ENCODE results near the gene PDE2A.
"Not testable (repeated sequence)": the region's sequence is repeated elsewhere in the genome, so short reads cannot be mapped to it uniquely, and the experiment has no call there.

PDE2A gene

GRCh38 chr11:72573855-72574445 is 100.3 kb downstream of the PDE2A start:
- DNase-seq = no peak

DNA sequence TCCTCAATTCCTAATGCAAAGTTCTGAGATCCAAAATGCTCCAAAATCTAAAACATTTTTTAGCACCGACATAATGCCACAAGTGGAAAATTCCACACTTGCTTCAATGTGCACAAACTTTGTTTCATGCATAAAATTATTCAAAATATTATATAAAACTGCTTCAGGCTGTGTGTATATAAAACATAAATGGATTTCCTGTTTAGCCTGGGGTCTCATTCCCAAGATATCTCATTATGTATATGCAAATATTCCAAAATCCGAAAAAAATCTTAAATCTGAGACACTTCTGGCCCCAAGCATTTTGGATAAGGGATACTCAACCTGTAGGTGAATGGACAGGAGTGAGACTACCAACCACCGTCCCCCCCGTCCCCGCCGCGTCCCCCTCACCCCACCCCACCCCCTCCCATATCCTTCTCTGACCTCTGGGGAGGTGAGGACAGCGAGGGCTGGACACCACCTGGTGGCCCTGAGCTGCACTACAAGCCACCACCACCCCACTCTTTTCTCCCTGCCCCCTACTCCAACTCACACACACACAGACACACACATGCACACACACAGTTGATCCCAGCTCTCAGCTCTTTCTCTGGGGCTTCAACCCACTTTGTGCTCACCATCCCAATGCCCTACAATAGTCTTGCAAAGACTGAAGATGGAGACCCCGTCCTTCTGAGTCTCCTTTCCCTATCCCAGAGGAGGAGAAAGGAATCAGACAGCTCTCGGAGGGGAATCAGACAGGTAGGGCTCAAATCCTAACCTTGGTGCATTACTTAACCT is 101.0 kb downstream of the PDE2A start:
- DNase-seq = no peak

- DNase-seq = not testable (repeated sequence)
These were observed 101.7 kb downstream of the PDE2A start for GRCh38 chr11:72572540-72572939.

- no peak for DNase-seq
These were observed 103.1 kb downstream of the PDE2A start for GRCh38 chr11:72570893-72571661.

GRCh38 chr11:72569966-72570892 is 104.0 kb downstream of the PDE2A start:
- DNase-seq = no peak

GRCh38 chr11:72568861-72569260 is 105.4 kb downstream of the PDE2A start:
- no peak for DNase-seq

DNA sequence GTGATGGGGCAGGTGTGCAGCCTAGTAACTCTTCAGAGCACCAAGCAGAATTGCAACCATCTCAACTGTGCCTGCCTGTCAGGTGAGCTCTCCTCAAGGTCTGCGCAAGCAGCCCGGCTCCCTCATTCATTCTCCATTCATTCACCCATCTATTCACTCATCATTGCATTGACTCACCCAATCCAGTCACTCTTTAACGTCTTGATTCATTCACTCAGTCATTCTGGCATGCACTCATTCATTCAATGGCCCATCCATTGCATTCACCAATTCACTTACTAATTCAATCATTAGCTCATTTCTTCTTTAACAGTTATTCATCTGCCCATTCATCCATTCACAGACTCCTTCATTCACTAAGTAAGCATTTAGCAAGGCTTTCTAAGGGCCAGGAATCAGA is 111.8 kb downstream of the PDE2A start:
- DNase-seq = no peak

GRCh38 chr11:72561856-72562255 is 112.4 kb downstream of the PDE2A start:
- no peak for DNase-seq

- DNase-seq = not testable (repeated sequence)
These were observed 113.4 kb downstream of the PDE2A start for GRCh38 chr11:72560864-72561263.

DNA sequence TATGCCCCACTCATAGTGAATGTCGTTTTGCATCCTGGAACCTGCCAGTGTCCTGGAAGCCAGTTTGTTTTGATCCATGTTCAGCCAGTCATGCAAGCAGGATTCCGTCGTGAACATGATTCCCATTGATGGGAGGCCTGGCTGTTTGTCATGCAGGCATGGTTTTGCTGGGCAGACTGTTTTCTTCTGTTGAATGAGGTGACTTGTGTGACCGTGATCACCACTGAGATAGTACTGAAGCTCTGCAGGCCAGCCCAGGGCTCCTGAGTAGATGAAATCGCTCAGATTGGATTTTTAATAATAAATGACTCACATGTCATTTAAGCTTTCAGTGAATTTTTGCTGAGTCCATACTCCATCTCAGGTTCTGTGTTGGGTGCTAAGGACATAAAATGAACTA is 117.8 kb downstream of the PDE2A start:
- DNase-seq = no peak

GRCh38 chr11:72555014-72555522 is 119.2 kb downstream of the PDE2A start:
- DNase-seq = not testable (repeated sequence)

- DNase-seq = no peak
These were observed 120.5 kb downstream of the PDE2A start for GRCh38 chr11:72553706-72554105.

DNA sequence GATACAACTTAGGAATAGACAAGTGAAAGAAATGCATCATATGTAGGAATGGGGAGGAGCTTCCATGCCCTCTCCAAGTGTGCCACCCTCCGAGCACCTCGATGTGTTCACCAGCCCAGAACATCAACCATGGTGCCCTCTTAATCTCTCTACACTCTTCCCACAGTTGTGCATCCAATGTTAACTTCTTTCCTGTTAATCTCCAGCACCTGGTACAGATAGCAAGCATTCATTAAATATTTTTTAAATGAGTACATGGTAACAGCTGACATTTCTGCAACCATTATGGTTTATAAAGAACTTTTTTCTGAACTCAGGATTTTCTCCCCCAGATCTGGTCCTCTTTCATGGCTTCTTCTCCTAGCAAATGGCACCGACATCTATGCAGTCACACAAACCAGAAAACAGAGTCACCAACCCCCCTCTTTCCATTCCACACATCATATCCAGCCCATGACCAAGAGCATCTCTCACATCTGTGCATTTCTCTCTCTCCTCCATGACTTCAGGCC is 121.8 kb downstream of the PDE2A start:
- DNase-seq = no peak

GRCh38 chr11:72551571-72551970 is 122.7 kb downstream of the PDE2A start:
- no peak for DNase-seq

DNA sequence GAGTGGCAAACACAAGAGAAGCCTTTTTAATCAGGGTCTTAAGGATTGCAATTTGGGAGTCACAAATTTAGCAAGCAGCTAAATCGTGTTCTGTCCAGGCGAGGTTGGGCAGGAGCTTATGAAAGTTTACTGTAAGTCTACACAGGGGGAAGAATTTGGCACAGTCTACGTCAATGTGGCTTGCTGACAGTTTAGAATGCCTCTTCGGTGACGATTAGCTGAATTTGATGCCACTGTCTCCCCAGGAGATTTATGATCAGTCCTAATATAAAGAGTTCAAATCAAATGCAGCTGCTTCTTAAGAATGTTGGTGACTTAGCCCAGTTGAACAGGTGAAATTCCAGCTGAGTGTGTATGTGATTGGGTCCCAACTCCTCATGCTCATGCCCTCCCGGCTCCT is 125.8 kb downstream of the PDE2A start:
- no peak for DNase-seq

DNA sequence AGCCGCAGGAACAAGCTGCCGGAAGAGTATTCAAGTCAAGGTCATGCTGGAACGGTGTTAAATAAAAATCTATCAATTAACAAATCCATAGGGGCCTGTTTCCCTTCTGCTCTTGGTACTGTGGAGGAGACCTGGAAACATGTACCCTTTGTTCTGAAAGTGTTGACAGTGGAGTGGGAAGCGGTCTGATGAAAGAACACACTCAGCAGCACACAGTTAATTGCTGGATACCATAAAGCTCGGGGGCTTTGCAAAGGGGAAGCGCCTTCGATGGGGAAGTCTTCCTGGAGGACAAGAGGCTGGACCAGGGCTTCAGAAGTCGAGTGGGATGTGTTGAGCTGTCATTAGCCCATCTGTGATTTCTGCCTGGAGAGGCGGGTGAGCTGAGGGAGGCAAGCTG is 127.4 kb downstream of the PDE2A start:
- DNase-seq = peak; percentile 2

DNA sequence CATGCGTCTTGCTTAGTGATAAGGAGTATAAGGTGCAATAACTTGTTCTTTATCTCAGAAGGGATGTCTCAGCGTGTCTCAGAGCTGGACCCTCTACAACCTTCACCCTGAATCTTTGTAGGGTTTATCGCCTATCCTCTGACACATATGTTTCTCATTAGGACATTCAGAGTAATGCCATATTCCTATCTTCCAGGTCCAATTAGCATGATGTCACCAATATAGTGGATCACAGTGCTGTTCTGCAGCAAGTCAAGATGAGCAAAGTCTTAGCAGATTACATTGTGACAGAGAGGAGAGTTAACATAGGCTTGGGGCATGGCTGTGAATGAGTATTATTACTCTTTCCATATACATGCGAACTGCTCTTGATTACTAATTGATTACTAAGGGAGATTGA is 129.6 kb downstream of the PDE2A start:
- no peak for DNase-seq

DNA sequence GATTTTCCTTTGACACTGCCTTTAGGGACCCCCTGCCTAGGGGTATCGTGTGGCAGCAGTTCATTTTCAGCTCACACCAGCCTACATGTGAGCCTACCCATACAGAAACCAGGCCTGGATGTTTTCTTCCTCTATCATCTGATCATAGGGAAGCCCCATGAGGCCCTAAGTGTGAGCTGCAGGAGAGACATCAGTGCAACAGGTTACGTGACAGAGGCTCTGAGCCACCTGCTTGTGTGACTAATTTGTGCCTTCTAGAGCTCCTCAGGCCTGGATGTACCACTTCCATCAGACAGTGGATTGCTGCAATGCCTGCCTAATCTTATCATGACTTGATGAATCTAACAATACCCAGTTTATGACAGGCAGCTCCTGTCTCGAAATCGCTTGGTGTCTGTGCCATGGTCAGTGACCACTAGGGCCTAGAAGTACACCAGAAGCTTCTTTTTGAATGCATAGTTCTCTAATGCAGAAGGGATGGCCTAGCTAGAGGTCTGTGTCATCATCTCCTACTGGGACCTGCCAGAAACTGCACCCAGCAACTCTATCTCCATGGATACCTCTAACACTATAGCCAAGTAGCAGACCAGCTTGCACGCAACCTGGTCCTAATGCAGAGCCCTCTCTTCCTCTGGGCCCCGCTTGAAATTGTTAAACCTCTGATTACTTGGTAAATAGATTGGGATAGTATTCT is 130.2 kb downstream of the PDE2A start:
- no peak for DNase-seq

- DNase-seq = no peak
These were observed 132.8 kb downstream of the PDE2A start for GRCh38 chr11:72541257-72541974.

DNA sequence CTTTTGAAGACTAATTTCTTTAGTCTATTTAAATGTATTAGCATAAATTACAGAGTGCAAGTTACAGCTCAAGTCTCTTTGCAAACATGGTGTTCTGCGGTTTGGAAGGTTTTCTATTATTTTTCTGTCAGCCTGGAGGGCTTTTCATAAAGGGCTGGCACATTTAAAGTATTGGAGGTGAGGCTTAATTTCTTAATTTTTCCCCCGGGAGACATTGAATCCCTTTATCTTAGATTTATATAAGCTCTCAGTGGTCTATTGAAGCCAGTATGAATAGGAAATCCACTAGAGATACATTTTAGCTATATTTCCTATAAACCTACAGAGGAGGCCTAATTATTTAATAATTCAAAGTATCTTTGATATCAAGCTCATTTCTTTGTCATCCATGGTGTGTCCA is 137.2 kb downstream of the PDE2A start:
- DNase-seq = no peak

GRCh38 chr11:72535194-72535547 is 139.1 kb downstream of the PDE2A start:
- no peak for DNase-seq
